ENCODE data around the gene KRTAP15-1. TPM values are rescaled to one million over a fixed set of nuclear protein-coding genes. Genes with fewer than 3 reads are reported as not detected.

Gene KRTAP15-1
- total and polyA plus RNA-seq, 9 donors, result not detected

- no peak overlapping the region for H3K27ac ChIP-seq (ENCODE audit: low read length)
- WGBS (ENCODE audit: insufficient coverage), result 57% methylated on average over 1 of the region's 2 CpGs
Measured at GRCh38 chr21:30482130-30482529, 42.1 kb downstream of the KRTAP15-1 start.

GRCh38 chr21:30486180-30486579 lies 46.1 kb downstream of the KRTAP15-1 start:
- Histone ChIP-seq H3K9me3 (replicated peaks; ENCODE audit: control insufficient read depth, low read depth, low read length) (peaks cover 3% of the 10 kb centered on the region), H3K4me3 (ENCODE audit: low read length) (no peak overlapping the region), H3K36me3 (ENCODE audit: control insufficient read depth, insufficient read depth, low read length) (no peaks in the 10 kb centered on the region), H3K4me1 (ENCODE audit: control insufficient read depth, insufficient read depth, low read length) (no peaks in the 10 kb centered on the region), H3K27me3 (ENCODE audit: control insufficient read depth, insufficient read depth, low read length) (no peaks in the 10 kb centered on the region), H3K27ac (ENCODE audit: low read length) (no peak overlapping the region)
- no peak for DNase-seq
- WGBS (ENCODE audit: insufficient coverage), result 70% methylated on average over 1 of the region's 2 CpGs

More at GRCh38 chr21:30482130-30482529, 42.1 kb downstream of the KRTAP15-1 start:
- Histone ChIP-seq H3K27me3 (ENCODE audit: control insufficient read depth, insufficient read depth, low read length) (no peaks in the 10 kb centered on the region), H3K36me3 (ENCODE audit: control insufficient read depth, insufficient read depth, low read length) (no peaks in the 10 kb centered on the region), H3K9me3 (replicated peaks; ENCODE audit: control insufficient read depth, low read depth, low read length) (peaks cover 3% of the 10 kb centered on the region), H3K4me1 (ENCODE audit: control insufficient read depth, insufficient read depth, low read length) (no peaks in the 10 kb centered on the region), H3K4me3 (ENCODE audit: low read length) (no peak overlapping the region)
- DNase-seq, result no peak

- Histone ChIP-seq H3K27me3 (ENCODE audit: control insufficient read depth, insufficient read depth, low read length) (no peaks in the 10 kb centered on the region), H3K4me3 (ENCODE audit: low read length) (no peak within 1 kb of the TSS), H3K36me3 (ENCODE audit: control insufficient read depth, insufficient read depth, low read length) (no peaks in the 10 kb centered on the region), H3K9me3 (replicated peaks; ENCODE audit: control insufficient read depth, low read depth, low read length) (peaks cover 5% of the 10 kb centered on the region), H3K4me1 (ENCODE audit: control insufficient read depth, insufficient read depth, low read length) (no peaks in the 10 kb centered on the region), H3K27ac (ENCODE audit: low read length) (no peak within 1 kb of the TSS)
- WGBS (ENCODE audit: insufficient coverage), result no CpG with 5 or more reads among the region's 2 CpGs
- DNase-seq, result no peak
Measured at GRCh38 chr21:30487336-30487735, 47.3 kb downstream of the KRTAP15-1 start, which contains the start of gene KRTAP19-2. KRTAP19-2 (minus strand) TSS chr21:30487436; CDS start chr21:30487348, 88 bp downstream.

Other genes with a start within 250 kb of the KRTAP15-1 start
- gene CLDN8, start 224.2 kb upstream of the KRTAP15-1 start, total RNA-seq, result not detected
- 1 to 10 TPM in 1 of 8 donors, under 1 TPM in 1, not detected in 6; 0.19 to 2.5 TPM for gene CLDN8, start 224.2 kb upstream of the KRTAP15-1 start, polyA plus RNA-seq (ENCODE audit: insufficient read depth in 1 of 8, insufficient read length in 8 of 8, low replicate concordance in 1 of 8)
- not detected for gene KRTAP24-1, start 157.3 kb upstream of the KRTAP15-1 start, total RNA-seq
- not detected for gene KRTAP24-1, start 157.3 kb upstream of the KRTAP15-1 start, polyA plus RNA-seq (ENCODE audit: insufficient read depth in 1 of 8, insufficient read length in 8 of 8, low replicate concordance in 1 of 8)
- gene KRTAP25-1, start 150.8 kb upstream of the KRTAP15-1 start, total RNA-seq, result not detected
- gene KRTAP25-1, start 150.8 kb upstream of the KRTAP15-1 start, polyA plus RNA-seq (ENCODE audit: insufficient read depth in 1 of 8, insufficient read length in 8 of 8, low replicate concordance in 1 of 8), result not detected
- gene KRTAP26-1, start 120.0 kb upstream of the KRTAP15-1 start, total RNA-seq, result not detected
- gene KRTAP26-1, start 120.0 kb upstream of the KRTAP15-1 start, polyA plus RNA-seq (ENCODE audit: insufficient read depth in 1 of 8, insufficient read length in 8 of 8, low replicate concordance in 1 of 8), result not detected
- gene KRTAP27-1, start 102.6 kb upstream of the KRTAP15-1 start, total RNA-seq, result not detected
- not detected for gene KRTAP27-1, start 102.6 kb upstream of the KRTAP15-1 start, polyA plus RNA-seq (ENCODE audit: insufficient read depth in 1 of 8, insufficient read length in 8 of 8, low replicate concordance in 1 of 8)
- not detected for gene KRTAP23-1, start 91.7 kb upstream of the KRTAP15-1 start, total RNA-seq
- gene KRTAP23-1, start 91.7 kb upstream of the KRTAP15-1 start, polyA plus RNA-seq (ENCODE audit: insufficient read depth in 1 of 8, insufficient read length in 8 of 8, low replicate concordance in 1 of 8), result under 1 TPM in 1 of 8 donors, not detected in 7; 0.69 TPM
- not detected for gene KRTAP13-2, start 68.0 kb upstream of the KRTAP15-1 start, total RNA-seq
- not detected for gene KRTAP13-2, start 68.0 kb upstream of the KRTAP15-1 start, polyA plus RNA-seq (ENCODE audit: insufficient read depth in 1 of 8, insufficient read length in 8 of 8, low replicate concordance in 1 of 8)
- gene KRTAP13-1, start 44.2 kb upstream of the KRTAP15-1 start, total RNA-seq, result not detected
- not detected for gene KRTAP13-1, start 44.2 kb upstream of the KRTAP15-1 start, polyA plus RNA-seq (ENCODE audit: insufficient read depth in 1 of 8, insufficient read length in 8 of 8, low replicate concordance in 1 of 8)
- not detected for gene KRTAP13-3, start 14.3 kb upstream of the KRTAP15-1 start, total RNA-seq
- gene KRTAP13-3, start 14.3 kb upstream of the KRTAP15-1 start, polyA plus RNA-seq (ENCODE audit: insufficient read depth in 1 of 8, insufficient read length in 8 of 8, low replicate concordance in 1 of 8), result not detected
- not detected for gene KRTAP13-4, start 10.1 kb upstream of the KRTAP15-1 start, total RNA-seq
- not detected for gene KRTAP13-4, start 10.1 kb upstream of the KRTAP15-1 start, polyA plus RNA-seq (ENCODE audit: insufficient read depth in 1 of 8, insufficient read length in 8 of 8, low replicate concordance in 1 of 8)
- gene KRTAP19-1, start 40.1 kb downstream of the KRTAP15-1 start, total RNA-seq, result not detected
- gene KRTAP19-1, start 40.1 kb downstream of the KRTAP15-1 start, polyA plus RNA-seq (ENCODE audit: insufficient read depth in 1 of 8, insufficient read length in 8 of 8, low replicate concordance in 1 of 8), result not detected
- not detected for gene KRTAP19-2, start 47.2 kb downstream of the KRTAP15-1 start, total RNA-seq
- gene KRTAP19-2, start 47.2 kb downstream of the KRTAP15-1 start, polyA plus RNA-seq (ENCODE audit: insufficient read depth in 1 of 8, insufficient read length in 8 of 8, low replicate concordance in 1 of 8), result not detected
- gene KRTAP19-3, start 51.7 kb downstream of the KRTAP15-1 start, total RNA-seq, result not detected
- gene KRTAP19-3, start 51.7 kb downstream of the KRTAP15-1 start, polyA plus RNA-seq (ENCODE audit: insufficient read depth in 1 of 8, insufficient read length in 8 of 8, low replicate concordance in 1 of 8), result not detected
- not detected for gene KRTAP19-4, start 56.9 kb downstream of the KRTAP15-1 start, total RNA-seq
- not detected for gene KRTAP19-4, start 56.9 kb downstream of the KRTAP15-1 start, polyA plus RNA-seq (ENCODE audit: insufficient read depth in 1 of 8, insufficient read length in 8 of 8, low replicate concordance in 1 of 8)
- not detected for gene KRTAP19-5, start 61.9 kb downstream of the KRTAP15-1 start, total RNA-seq
- not detected for gene KRTAP19-5, start 61.9 kb downstream of the KRTAP15-1 start, polyA plus RNA-seq (ENCODE audit: insufficient read depth in 1 of 8, insufficient read length in 8 of 8, low replicate concordance in 1 of 8)
- gene KRTAP19-6, start 101.6 kb downstream of the KRTAP15-1 start, total RNA-seq, result not detected
- gene KRTAP19-6, start 101.6 kb downstream of the KRTAP15-1 start, polyA plus RNA-seq (ENCODE audit: insufficient read depth in 1 of 8, insufficient read length in 8 of 8, low replicate concordance in 1 of 8), result not detected
- gene KRTAP19-7, start 121.0 kb downstream of the KRTAP15-1 start, total RNA-seq, result not detected
- not detected for gene KRTAP19-7, start 121.0 kb downstream of the KRTAP15-1 start, polyA plus RNA-seq (ENCODE audit: insufficient read depth in 1 of 8, insufficient read length in 8 of 8, low replicate concordance in 1 of 8)
- gene KRTAP22-2, start 150.1 kb downstream of the KRTAP15-1 start, total RNA-seq, result not detected
- gene KRTAP22-2, start 150.1 kb downstream of the KRTAP15-1 start, polyA plus RNA-seq (ENCODE audit: insufficient read depth in 1 of 8, insufficient read length in 8 of 8, low replicate concordance in 1 of 8), result not detected
- not detected for gene KRTAP6-3, start 152.2 kb downstream of the KRTAP15-1 start, total RNA-seq
- not detected for gene KRTAP6-3, start 152.2 kb downstream of the KRTAP15-1 start, polyA plus RNA-seq (ENCODE audit: insufficient read depth in 1 of 8, insufficient read length in 8 of 8, low replicate concordance in 1 of 8)
- not detected for gene KRTAP6-2, start 158.6 kb downstream of the KRTAP15-1 start, total RNA-seq
- not detected for gene KRTAP6-2, start 158.6 kb downstream of the KRTAP15-1 start, polyA plus RNA-seq (ENCODE audit: insufficient read depth in 1 of 8, insufficient read length in 8 of 8, low replicate concordance in 1 of 8)
- not detected for gene KRTAP22-1, start 160.8 kb downstream of the KRTAP15-1 start, total RNA-seq
- gene KRTAP22-1, start 160.8 kb downstream of the KRTAP15-1 start, polyA plus RNA-seq (ENCODE audit: insufficient read depth in 1 of 8, insufficient read length in 8 of 8, low replicate concordance in 1 of 8), result not detected
- not detected for gene KRTAP6-1, start 173.7 kb downstream of the KRTAP15-1 start, total RNA-seq
- not detected for gene KRTAP6-1, start 173.7 kb downstream of the KRTAP15-1 start, polyA plus RNA-seq (ENCODE audit: insufficient read depth in 1 of 8, insufficient read length in 8 of 8, low replicate concordance in 1 of 8)
- gene KRTAP20-1, start 176.2 kb downstream of the KRTAP15-1 start, total RNA-seq, result not detected
- gene KRTAP20-1, start 176.2 kb downstream of the KRTAP15-1 start, polyA plus RNA-seq (ENCODE audit: insufficient read depth in 1 of 8, insufficient read length in 8 of 8, low replicate concordance in 1 of 8), result not detected
- gene KRTAP20-4, start 180.4 kb downstream of the KRTAP15-1 start, total RNA-seq, result not detected
- gene KRTAP20-4, start 180.4 kb downstream of the KRTAP15-1 start, polyA plus RNA-seq (ENCODE audit: insufficient read depth in 1 of 8, insufficient read length in 8 of 8, low replicate concordance in 1 of 8), result not detected
- gene KRTAP20-2, start 194.9 kb downstream of the KRTAP15-1 start, total RNA-seq, result not detected
- gene KRTAP20-2, start 194.9 kb downstream of the KRTAP15-1 start, polyA plus RNA-seq (ENCODE audit: insufficient read depth in 1 of 8, insufficient read length in 8 of 8, low replicate concordance in 1 of 8), result not detected
- not detected for gene KRTAP20-3, start 202.6 kb downstream of the KRTAP15-1 start, total RNA-seq
- not detected for gene KRTAP20-3, start 202.6 kb downstream of the KRTAP15-1 start, polyA plus RNA-seq (ENCODE audit: insufficient read depth in 1 of 8, insufficient read length in 8 of 8, low replicate concordance in 1 of 8)

Data from muscle of leg (tissue), 11 donors.